ENCODE data around the gene RBM26. TPM values are rescaled to one million over a fixed set of nuclear protein-coding genes. Genes with fewer than 3 reads are reported as not detected.

Gene RBM26
- polyA plus RNA-seq, 1 of the 3 experiments (the other 2 are of a cell fraction): 12.5 TPM

DNA sequence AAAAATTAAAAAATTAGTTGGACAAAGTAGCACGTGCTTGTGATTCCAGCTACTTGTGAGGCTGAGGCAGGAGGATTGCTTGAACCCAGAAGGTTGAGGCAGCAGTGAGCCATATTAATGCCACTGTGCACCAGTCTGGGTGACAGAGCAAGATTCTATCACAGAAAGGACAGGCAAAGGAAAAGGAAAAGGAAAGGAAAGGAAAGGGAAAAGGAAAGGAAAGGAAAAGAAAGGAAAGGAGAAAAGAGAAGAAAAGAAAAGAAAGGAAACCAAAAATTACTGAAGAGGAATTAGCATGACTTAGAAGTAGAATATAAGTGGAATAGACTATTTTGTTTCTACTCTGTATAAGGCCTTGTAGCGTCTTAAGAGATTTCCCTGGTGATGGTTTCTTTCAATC, 122.3 kb downstream of the RBM26 start:
- Histone ChIP-seq H3K4me1 (ENCODE audit: control insufficient read depth in 1 of 2, insufficient read depth in 2 of 2, low read depth in 1 of 2, low read length in 1 of 2) (no peaks in the 10 kb centered on the region; a peak in 1 of 4 replicates), H3K9me3 (no peaks in the 10 kb centered on the region), H4K20me1 (ENCODE audit: insufficient read depth) (no peaks in the 10 kb centered on the region), H3K9ac (no peak overlapping the region), H2AFZ (ENCODE audit: low read depth) (no peak overlapping the region), H3K4me2 (no peak overlapping the region), H3K9me2 (no peaks in the 10 kb centered on the region), H3K27ac (ENCODE audit: low read depth in 2 of 2, low read length in 1 of 2) (no peak overlapping the region), H3F3A (replicated peaks; ENCODE audit: insufficient read depth) (no peaks in the 10 kb centered on the region), H3K4me3 (ENCODE audit: low read depth in 2 of 2, low read length in 1 of 2) (no peak overlapping the region), H3K36me3 (replicated peaks in 1 of 2; ENCODE audit: control insufficient read depth in 1 of 2, insufficient read depth in 2 of 2, low read length in 1 of 2) (no peaks in the 10 kb centered on the region), H3K27me3 (ENCODE audit: insufficient read depth) (no peaks in the 10 kb centered on the region; the same call in 1 of the 2 replicates), H3K79me2 (ENCODE audit: insufficient read depth) (no peaks in the 10 kb centered on the region)
- DNase-seq: no peak
- 49% methylated on average over 2 of the region's 2 CpGs for WGBS (ENCODE audit: low lambda C conversion rate)
- CTCF ChIA-PET: no interaction called here
- TF ChIP-seq, protein P1, sequence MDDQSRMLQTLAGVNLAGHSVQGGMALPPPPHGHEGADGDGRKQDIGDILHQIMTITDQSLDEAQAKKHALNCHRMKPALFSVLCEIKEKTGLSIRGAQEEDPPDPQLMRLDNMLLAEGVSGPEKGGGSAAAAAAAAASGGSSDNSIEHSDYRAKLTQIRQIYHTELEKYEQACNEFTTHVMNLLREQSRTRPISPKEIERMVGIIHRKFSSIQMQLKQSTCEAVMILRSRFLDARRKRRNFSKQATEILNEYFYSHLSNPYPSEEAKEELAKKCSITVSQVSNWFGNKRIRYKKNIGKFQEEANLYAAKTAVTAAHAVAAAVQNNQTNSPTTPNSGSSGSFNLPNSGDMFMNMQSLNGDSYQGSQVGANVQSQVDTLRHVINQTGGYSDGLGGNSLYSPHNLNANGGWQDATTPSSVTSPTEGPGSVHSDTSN (IDR thresholded peaks at IDR 0.05): no peak
- TF ChIP-seq ELF1 (IDR thresholded peaks at IDR 0.05) (no peak), EZH2phosphoT487 (IDR thresholded peaks at IDR 0.05; ENCODE audit: borderline replicate concordance, low read depth) (no peak), ZBTB33 (IDR thresholded peaks at IDR 0.05; ENCODE audit: borderline replicate concordance, low read depth) (no peak), REST (IDR thresholded peaks at IDR 0.05; ENCODE audit: low read depth, low read length) (no peak)
- POLR2A ChIA-PET: no interaction called here

- POLR2A ChIA-PET: no interaction called here
- TF ChIP-seq JUND (IDR thresholded peaks at IDR 0.05) (no peak), RXRA (IDR thresholded peaks at IDR 0.05; ENCODE audit: borderline replicate concordance, low read depth) (no peak), YY1 (IDR thresholded peaks at IDR 0.05; ENCODE audit: low read depth) (no peak), MAX (IDR thresholded peaks at IDR 0.05; ENCODE audit: low read depth) (no peak), TCF12 (IDR thresholded peaks at IDR 0.05) (no peak), FOXJ3 (CRISPR knock-in tag; IDR thresholded peaks at IDR 0.05) (no peak), NRF1 (IDR thresholded peaks at IDR 0.05; ENCODE audit: low read depth, low read length) (no peak), RAD21 (IDR thresholded peaks at IDR 0.05; ENCODE audit: low read length) (no peak), TAF1 (IDR thresholded peaks at IDR 0.05; ENCODE audit: borderline replicate concordance, low read depth, low read length) (no peak), POLR2AphosphoS5 (IDR thresholded peaks at IDR 0.05; ENCODE audit: low read depth, low read length) (no peak), REST (IDR thresholded peaks at IDR 0.05; ENCODE audit: low read depth, low read length) (no peak), RCOR1 (IDR thresholded peaks at IDR 0.05; ENCODE audit: low read length) (no peak)
- TF ChIP-seq, protein P2, sequence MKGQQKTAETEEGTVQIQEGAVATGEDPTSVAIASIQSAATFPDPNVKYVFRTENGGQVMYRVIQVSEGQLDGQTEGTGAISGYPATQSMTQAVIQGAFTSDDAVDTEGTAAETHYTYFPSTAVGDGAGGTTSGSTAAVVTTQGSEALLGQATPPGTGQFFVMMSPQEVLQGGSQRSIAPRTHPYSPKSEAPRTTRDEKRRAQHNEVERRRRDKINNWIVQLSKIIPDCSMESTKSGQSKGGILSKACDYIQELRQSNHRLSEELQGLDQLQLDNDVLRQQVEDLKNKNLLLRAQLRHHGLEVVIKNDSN (IDR thresholded peaks at IDR 0.05; ENCODE audit: borderline replicate concordance, low read depth): no peak
Observed at GRCh38 chr13:79282976-79283375, 123.1 kb downstream of the RBM26 start.

More at GRCh38 chr13:79282976-79283375, 123.1 kb downstream of the RBM26 start:
- no peaks in the 10 kb centered on the region; the same call in 1 of the 2 replicates for H3K27me3 ChIP-seq (ENCODE audit: insufficient read depth)
- 56% methylated on average over 3 of the region's 3 CpGs for WGBS (ENCODE audit: low lambda C conversion rate)
- H3K9me3 ChIP-seq: no peaks in the 10 kb centered on the region
- no peaks in the 10 kb centered on the region for H3F3A ChIP-seq (replicated peaks; ENCODE audit: insufficient read depth)
- H3K4me2 ChIP-seq: no peak overlapping the region
- H3K9me2 ChIP-seq: no peaks in the 10 kb centered on the region
- H3K27ac ChIP-seq (ENCODE audit: low read depth in 2 of 2, low read length in 1 of 2): no peak overlapping the region
- no peaks in the 10 kb centered on the region for H3K4me1 ChIP-seq (ENCODE audit: control insufficient read depth in 1 of 2, insufficient read depth in 2 of 2, low read depth in 1 of 2, low read length in 1 of 2)
- H3K79me2 ChIP-seq (ENCODE audit: insufficient read depth): no peaks in the 10 kb centered on the region
- no peak overlapping the region for H3K9ac ChIP-seq
- CTCF ChIA-PET: no interaction called here
- no peak overlapping the region for H3K4me3 ChIP-seq (ENCODE audit: low read depth in 2 of 2, low read length in 1 of 2)
- DNase-seq: no peak
- H2AFZ ChIP-seq (ENCODE audit: low read depth): no peak overlapping the region
- H3K36me3 ChIP-seq (replicated peaks in 1 of 2; ENCODE audit: control insufficient read depth in 1 of 2, insufficient read depth in 2 of 2, low read length in 1 of 2): no peaks in the 10 kb centered on the region
- H4K20me1 ChIP-seq (ENCODE audit: insufficient read depth): no peaks in the 10 kb centered on the region

Measured in SK-N-SH (cell line).